AG09319 (cell line): ENCODE data around the gene PDE10A.

ENCODE experiments used
- DNase-seq: peaks from one replicate; pipeline ENCODE4 v3.0.0-alpha.2; 2010; ENCODE audit warnings: low read depth; ENCODE audit errors: extremely low read depth
- TF ChIP-seq, protein P1 (sequence below): IDR thresholded peaks from 2 replicates; pipeline ENCODE4 v1.5.1; 2011; ENCODE audit warnings: low read depth, mild to moderate bottlenecking, inconsistent platforms, low read length, moderate library complexity

Gene PDE10A

DNA sequence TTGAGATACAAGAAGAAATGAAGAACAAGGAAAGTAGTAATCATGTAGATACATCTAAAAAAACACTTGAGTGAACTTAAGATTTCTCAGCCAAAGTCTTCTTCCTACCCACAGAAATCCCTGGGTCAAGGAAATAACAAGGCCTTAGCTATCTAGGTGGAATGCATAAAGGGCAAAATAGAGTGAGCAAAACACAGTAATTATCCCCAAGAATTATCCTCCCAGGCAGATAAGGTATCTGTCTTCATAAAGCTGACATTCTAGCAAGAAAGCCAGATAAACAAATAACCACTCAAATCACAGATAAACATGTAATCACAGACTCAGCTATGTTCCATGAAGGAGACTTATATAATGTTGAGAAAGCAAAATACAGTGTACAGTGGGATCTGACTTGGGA lies 216.7 kb downstream of the PDE10A start:
- DNase-seq = no peak
- TF ChIP-seq, protein P1, sequence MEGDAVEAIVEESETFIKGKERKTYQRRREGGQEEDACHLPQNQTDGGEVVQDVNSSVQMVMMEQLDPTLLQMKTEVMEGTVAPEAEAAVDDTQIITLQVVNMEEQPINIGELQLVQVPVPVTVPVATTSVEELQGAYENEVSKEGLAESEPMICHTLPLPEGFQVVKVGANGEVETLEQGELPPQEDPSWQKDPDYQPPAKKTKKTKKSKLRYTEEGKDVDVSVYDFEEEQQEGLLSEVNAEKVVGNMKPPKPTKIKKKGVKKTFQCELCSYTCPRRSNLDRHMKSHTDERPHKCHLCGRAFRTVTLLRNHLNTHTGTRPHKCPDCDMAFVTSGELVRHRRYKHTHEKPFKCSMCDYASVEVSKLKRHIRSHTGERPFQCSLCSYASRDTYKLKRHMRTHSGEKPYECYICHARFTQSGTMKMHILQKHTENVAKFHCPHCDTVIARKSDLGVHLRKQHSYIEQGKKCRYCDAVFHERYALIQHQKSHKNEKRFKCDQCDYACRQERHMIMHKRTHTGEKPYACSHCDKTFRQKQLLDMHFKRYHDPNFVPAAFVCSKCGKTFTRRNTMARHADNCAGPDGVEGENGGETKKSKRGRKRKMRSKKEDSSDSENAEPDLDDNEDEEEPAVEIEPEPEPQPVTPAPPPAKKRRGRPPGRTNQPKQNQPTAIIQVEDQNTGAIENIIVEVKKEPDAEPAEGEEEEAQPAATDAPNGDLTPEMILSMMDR = no peak

DNA sequence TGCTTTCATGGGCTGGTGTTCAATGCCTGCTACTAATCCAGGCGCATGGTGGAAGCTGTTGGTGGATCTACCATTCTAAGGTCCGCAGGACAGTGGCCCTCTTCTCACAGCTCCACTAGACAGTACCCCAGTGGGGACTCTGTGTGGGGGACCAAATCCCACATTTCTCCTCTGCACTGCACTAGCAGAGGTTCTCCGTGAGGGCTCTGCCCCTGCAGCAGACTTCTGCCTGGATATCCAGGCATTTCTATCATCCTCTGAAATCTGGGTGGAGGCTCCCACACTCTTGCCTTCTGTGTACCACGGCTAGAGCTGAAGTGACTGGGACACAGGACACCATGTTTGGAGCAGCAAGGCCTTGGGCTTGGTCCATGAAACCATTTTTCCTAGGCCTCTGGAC lies 219.6 kb downstream of the PDE10A start:
- no peak for DNase-seq

DNA sequence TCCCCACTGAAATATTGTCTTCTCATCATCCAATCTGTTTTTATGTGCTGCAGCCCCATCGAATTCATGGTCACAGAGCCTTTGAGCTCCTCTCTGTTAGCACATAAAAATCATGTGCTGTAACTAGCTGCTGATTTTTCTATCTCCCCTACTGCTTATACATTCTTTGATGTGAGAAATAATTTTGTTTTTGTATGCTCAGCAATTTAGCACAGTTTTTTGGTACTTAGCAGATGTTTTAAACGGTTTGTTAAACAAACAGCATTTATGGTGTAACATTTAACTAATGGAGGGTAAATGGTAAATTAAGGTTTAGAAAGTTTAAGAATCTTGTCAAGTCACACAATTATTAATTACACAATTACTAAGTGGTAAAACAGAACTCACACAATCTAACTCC lies 221.9 kb downstream of the PDE10A start:
- DNase-seq = no peak
- TF ChIP-seq, protein P1 = no peak

More for the DNA sequence above, 219.6 kb downstream of the PDE10A start:
- TF ChIP-seq, protein P1 = no peak

DNA sequence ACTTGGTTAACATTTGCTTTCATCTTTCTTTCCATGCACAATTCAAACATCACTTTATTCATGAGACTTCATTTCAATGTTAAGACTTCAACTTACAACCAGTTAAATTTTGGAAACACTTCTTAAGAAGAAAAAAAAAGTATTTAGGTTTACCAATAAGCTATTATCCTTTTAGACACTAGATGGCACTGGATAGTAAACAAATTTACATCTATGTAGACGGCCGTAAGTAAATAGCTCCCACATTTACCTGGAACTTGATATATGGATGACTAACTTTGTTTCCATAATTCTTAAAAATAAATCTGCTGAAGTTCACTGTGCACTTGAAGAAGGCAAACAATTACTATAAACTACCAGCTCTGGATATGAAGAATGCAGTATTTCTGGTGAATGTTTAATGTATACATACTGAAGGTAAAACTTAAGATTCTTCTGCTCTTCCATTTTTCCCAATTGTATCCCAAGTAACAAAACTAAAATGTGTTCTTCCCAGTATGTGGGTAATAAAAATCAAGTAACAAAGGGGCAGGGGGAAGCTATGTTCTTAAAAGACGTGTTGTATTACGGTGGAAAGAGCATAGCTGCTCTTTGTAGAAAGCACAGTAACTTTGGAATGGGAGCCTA lies 223.0 kb downstream of the PDE10A start:
- DNase-seq = peak; percentile 3
- TF ChIP-seq, protein P1 = peak; percentile 45

DNA sequence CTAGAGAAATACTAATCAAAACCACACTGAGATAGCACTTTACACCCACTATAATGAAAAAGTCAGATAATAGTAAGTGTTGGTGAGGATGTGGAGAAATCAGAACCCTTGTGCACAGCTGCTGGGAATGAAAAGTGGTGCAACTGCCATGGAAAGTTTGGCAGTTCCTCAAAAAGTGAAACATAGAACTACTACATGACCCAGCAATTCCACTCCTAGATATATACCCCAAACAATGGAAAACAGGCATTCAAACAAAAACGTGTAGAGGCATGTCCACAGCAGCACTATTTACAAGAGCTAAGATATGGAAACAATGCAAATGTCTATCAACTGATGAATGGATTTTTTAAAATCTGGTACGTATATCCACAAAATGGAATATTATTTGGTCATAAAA lies 236.1 kb downstream of the PDE10A start:
- DNase-seq = no peak
- TF ChIP-seq, protein P1 = no peak

DNA sequence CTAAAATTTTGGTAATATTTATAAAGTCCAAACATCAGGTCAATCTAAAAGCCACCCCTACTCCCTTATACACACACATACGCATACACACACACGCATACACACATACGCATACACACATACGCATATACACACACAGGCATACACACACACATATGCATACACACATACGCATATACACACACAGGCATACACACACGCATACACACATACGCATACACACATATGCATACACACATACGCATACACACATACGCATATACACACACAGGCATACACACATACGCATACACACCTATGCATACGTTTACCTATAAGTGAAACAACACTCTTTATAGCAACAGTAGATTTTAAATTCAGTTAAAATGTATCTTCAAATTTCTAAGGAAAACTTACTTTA lies 240.8 kb downstream of the PDE10A start:
- TF ChIP-seq, protein P1 = no peak
- no peak for DNase-seq

DNA sequence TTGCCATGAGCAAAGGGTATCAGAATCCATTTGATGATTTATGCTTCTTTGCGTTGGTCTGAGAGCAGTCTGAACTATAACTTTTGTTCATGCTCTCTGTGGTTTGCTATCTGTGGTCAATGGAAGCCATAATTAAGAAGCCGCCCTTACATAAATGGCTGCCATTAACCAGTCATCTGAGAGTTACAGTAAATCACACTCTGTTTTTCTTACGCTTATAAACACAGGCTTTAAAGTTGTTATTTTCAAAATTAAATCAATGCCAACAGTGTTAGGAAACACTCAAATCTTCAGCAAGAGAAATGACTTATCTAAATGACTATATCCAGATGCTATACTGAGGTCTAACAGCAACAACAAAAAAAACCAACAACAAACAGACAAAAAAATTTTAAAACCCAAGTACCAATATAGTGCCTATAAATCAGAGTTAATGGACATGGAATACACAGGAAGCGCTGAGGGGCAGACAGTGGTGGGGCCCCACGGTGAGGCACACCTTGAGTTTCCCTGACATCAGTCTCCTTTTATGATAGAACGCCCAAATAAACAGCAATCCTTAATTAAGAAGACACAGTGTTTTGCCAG lies 245.7 kb downstream of the PDE10A start:
- TF ChIP-seq, protein P1 = no peak

More for the DNA sequence above, 245.7 kb downstream of the PDE10A start:
- no peak for DNase-seq
